SK-N-MC (cell line): Measurements from ENCODE around the gene PRSS12.

Experiments
- EZH2 ChIP-seq: fragments of 200-600 bp; sonication (generic); IDR thresholded peaks from one replicate; pipeline ENCODE4 v1.6.1; 2017; ENCODE audit warnings: antibody characterized with exemption
- FOXP2 ChIP-seq: optimal IDR thresholded peaks from 2 replicates; pipeline ENCODE3; 2011; ENCODE audit warnings: mild to moderate bottlenecking, moderate library complexity; ENCODE audit not compliant: insufficient read depth; ENCODE audit errors: extremely low read length, control extremely low read depth
- POLR2AphosphoS5 ChIP-seq: IDR thresholded peaks from 2 replicates; pipeline ENCODE4 v1.6.1; 2012; ENCODE audit warnings: mild to moderate bottlenecking, low read depth, low read length, borderline replicate concordance

GRCh38 chr4:118400356-118400755 lies 47.6 kb upstream of the PRSS12 start:
- TF ChIP-seq POLR2AphosphoS5: no peak
- no peak for TF ChIP-seq EZH2
- TF ChIP-seq FOXP2: no peak
